GM18870 (cell line): ENCODE data around the gene TIFAB.
"Not testable (repeated sequence)": the region's sequence is repeated elsewhere in the genome, so short reads cannot be mapped to it uniquely, and the experiment has no call there.

Source experiments
- ATAC-seq: cut with Tn5 transposase; IDR thresholded peaks from one replicate; pipeline ENCODE4 v1.9.1; 2021; ENCODE audit warnings: moderate library complexity; ENCODE audit not compliant: unreplicated experiment

Gene TIFAB

GRCh38 chr5:135452321-135453030 is at the start of gene TIFAB:
TIFAB (minus strand) TSS chr5:135452351; CDS start chr5:135449939, 2,412 bp downstream.
- ATAC-seq: no peak

GRCh38 chr5:135498637-135498995 is 46.5 kb upstream of the TIFAB start:
- ATAC-seq: no peak

GRCh38 chr5:135497971-135498636 is 46.0 kb upstream of the TIFAB start:
- no peak for ATAC-seq

- not testable (repeated sequence) for ATAC-seq
Observed at GRCh38 chr5:135495531-135495930, 43.4 kb upstream of the TIFAB start.

- ATAC-seq: no peak
Observed at GRCh38 chr5:135494196-135494595, 42.0 kb upstream of the TIFAB start.

- no peak for ATAC-seq
Observed at GRCh38 chr5:135493406-135494180, 41.4 kb upstream of the TIFAB start.

GRCh38 chr5:135492319-135492626 is 40.1 kb upstream of the TIFAB start:
- no peak for ATAC-seq

GRCh38 chr5:135491552-135492318 is 39.6 kb upstream of the TIFAB start:
- ATAC-seq: no peak

- no peak for ATAC-seq
Observed at GRCh38 chr5:135491038-135491551, 38.9 kb upstream of the TIFAB start.

- ATAC-seq: no peak
Observed at GRCh38 chr5:135490245-135491037, 38.3 kb upstream of the TIFAB start.

- no peak for ATAC-seq
Observed at GRCh38 chr5:135489466-135490244, 37.5 kb upstream of the TIFAB start.

- ATAC-seq: no peak
Observed at GRCh38 chr5:135488727-135489465, 36.7 kb upstream of the TIFAB start.

- ATAC-seq: no peak
Observed at GRCh38 chr5:135487839-135488514, 35.8 kb upstream of the TIFAB start.

GRCh38 chr5:135487037-135487395 is 34.9 kb upstream of the TIFAB start:
- no peak for ATAC-seq

- ATAC-seq: no peak
Observed at GRCh38 chr5:135486131-135487036, 34.2 kb upstream of the TIFAB start.

- no peak for ATAC-seq
Observed at GRCh38 chr5:135484674-135485086, 32.5 kb upstream of the TIFAB start.

- no peak for ATAC-seq
Observed at GRCh38 chr5:135483254-135483653, 31.1 kb upstream of the TIFAB start.
